ENCODE measurements around the gene PLAAT4.

GRCh38 chr11:63504054-63504453 is 32.6 kb upstream of the PLAAT4 start:
- TF ChIP-seq JUN (CRISPR knock-in tag; IDR thresholded peaks at IDR 0.05) (no peak), CTCF (CRISPR knock-in tag; IDR thresholded peaks at IDR 0.05) (no peak), ZNF234 (CRISPR knock-in tag; conservative IDR thresholded peaks at IDR 0.05) (no peak), NR2F2 (IDR thresholded peaks at IDR 0.05; ENCODE audit: borderline replicate concordance, low read depth) (no peak), BRCA1 (CRISPR knock-in tag; IDR thresholded peaks at IDR 0.05) (no peak), PCBP2 (optimal IDR thresholded peaks at IDR 0.05; ENCODE audit: low read depth, low read length, poor library complexity, severe bottlenecking) (no peak), ZNF790 (CRISPR knock-in tag; IDR thresholded peaks at IDR 0.05; ENCODE audit: borderline replicate concordance) (no peak)
- TF ChIP-seq, protein P1, sequence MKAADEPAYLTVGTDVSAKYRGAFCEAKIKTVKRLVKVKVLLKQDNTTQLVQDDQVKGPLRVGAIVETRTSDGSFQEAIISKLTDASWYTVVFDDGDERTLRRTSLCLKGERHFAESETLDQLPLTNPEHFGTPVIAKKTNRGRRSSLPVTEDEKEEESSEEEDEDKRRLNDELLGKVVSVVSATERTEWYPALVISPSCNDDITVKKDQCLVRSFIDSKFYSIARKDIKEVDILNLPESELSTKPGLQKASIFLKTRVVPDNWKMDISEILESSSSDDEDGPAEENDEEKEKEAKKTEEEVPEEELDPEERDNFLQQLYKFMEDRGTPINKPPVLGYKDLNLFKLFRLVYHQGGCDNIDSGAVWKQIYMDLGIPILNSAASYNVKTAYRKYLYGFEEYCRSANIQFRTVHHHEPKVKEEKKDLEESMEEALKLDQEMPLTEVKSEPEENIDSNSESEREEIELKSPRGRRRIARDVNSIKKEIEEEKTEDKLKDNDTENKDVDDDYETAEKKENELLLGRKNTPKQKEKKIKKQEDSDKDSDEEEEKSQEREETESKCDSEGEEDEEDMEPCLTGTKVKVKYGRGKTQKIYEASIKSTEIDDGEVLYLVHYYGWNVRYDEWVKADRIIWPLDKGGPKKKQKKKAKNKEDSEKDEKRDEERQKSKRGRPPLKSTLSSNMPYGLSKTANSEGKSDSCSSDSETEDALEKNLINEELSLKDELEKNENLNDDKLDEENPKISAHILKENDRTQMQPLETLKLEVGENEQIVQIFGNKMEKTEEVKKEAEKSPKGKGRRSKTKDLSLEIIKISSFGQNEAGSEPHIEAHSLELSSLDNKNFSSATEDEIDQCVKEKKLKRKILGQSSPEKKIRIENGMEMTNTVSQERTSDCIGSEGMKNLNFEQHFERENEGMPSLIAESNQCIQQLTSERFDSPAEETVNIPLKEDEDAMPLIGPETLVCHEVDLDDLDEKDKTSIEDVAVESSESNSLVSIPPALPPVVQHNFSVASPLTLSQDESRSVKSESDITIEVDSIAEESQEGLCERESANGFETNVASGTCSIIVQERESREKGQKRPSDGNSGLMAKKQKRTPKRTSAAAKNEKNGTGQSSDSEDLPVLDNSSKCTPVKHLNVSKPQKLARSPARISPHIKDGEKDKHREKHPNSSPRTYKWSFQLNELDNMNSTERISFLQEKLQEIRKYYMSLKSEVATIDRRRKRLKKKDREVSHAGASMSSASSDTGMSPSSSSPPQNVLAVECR (CRISPR knock-in tag; IDR thresholded peaks at IDR 0.05; ENCODE audit: borderline replicate concordance), result no peak
